Measurements from ENCODE around the gene CYTH1.

Gene CYTH1

GRCh38 chr17:78716292-78716691 lies 65.8 kb downstream of the CYTH1 start:
- DNase-seq (ENCODE audit: low read depth in 2 of 2) = no peak

- DNase-seq (ENCODE audit: low read depth in 2 of 2) = no peak
Measured at GRCh38 chr17:78715876-78716275, 66.2 kb downstream of the CYTH1 start.

GRCh38 chr17:78715000-78715771 lies 66.9 kb downstream of the CYTH1 start:
- no peak for DNase-seq (ENCODE audit: low read depth in 2 of 2)

GRCh38 chr17:78714534-78714933 lies 67.5 kb downstream of the CYTH1 start:
- DNase-seq (ENCODE audit: low read depth in 2 of 2) = no peak

GRCh38 chr17:78712043-78712442 lies 70.0 kb downstream of the CYTH1 start:
- no peak for DNase-seq (ENCODE audit: low read depth in 2 of 2)

GRCh38 chr17:78710607-78711006 lies 71.5 kb downstream of the CYTH1 start:
- no peak for DNase-seq (ENCODE audit: low read depth in 2 of 2)

- DNase-seq (ENCODE audit: low read depth in 2 of 2) = no peak
Measured at GRCh38 chr17:78709751-78710181, 72.3 kb downstream of the CYTH1 start.

GRCh38 chr17:78709119-78709681 lies 72.9 kb downstream of the CYTH1 start:
- DNase-seq (ENCODE audit: low read depth in 2 of 2) = no peak

GRCh38 chr17:78708510-78708973 lies 73.5 kb downstream of the CYTH1 start:
- DNase-seq (ENCODE audit: low read depth in 2 of 2) = peak in 1 of 2 donors; percentile 29

GRCh38 chr17:78707923-78708322 lies 74.2 kb downstream of the CYTH1 start:
- DNase-seq (ENCODE audit: low read depth in 2 of 2) = no peak

GRCh38 chr17:78707016-78707415 lies 75.1 kb downstream of the CYTH1 start:
- no peak for DNase-seq (ENCODE audit: low read depth in 2 of 2)

GRCh38 chr17:78706271-78706915 lies 75.7 kb downstream of the CYTH1 start:
- no peak for DNase-seq (ENCODE audit: low read depth in 2 of 2)

- DNase-seq (ENCODE audit: low read depth in 2 of 2) = no peak
Measured at GRCh38 chr17:78705071-78705470, 77.0 kb downstream of the CYTH1 start.

- DNase-seq (ENCODE audit: low read depth in 2 of 2) = no peak
Measured at GRCh38 chr17:78704594-78704993, 77.5 kb downstream of the CYTH1 start.

- DNase-seq (ENCODE audit: low read depth in 2 of 2) = no peak
Measured at GRCh38 chr17:78697554-78698343, 84.3 kb downstream of the CYTH1 start.

- DNase-seq (ENCODE audit: low read depth in 2 of 2) = no peak
Measured at GRCh38 chr17:78697122-78697521, 85.0 kb downstream of the CYTH1 start.

- DNase-seq (ENCODE audit: low read depth in 2 of 2) = no peak
Measured at GRCh38 chr17:78696016-78696982, 85.8 kb downstream of the CYTH1 start.

- no peak for DNase-seq (ENCODE audit: low read depth in 2 of 2)
Measured at GRCh38 chr17:78694805-78695531, 87.1 kb downstream of the CYTH1 start.

- no peak for DNase-seq (ENCODE audit: low read depth in 2 of 2)
Measured at GRCh38 chr17:78693346-78694083, 88.6 kb downstream of the CYTH1 start.
